GM18498 (cell line): ENCODE measurements around the gene RBBP8NL.

Source experiments
- ATAC-seq: cut with Tn5 transposase; IDR thresholded peaks from one replicate; pipeline ENCODE4 v1.9.1; 2021; ENCODE audit warnings: mild to moderate bottlenecking, moderate library complexity; ENCODE audit not compliant: unreplicated experiment

The RBBP8NL gene

GRCh38 chr20:62365814-62366369 lies 61.4 kb downstream of the RBBP8NL start:
- ATAC-seq: no peak

DNA sequence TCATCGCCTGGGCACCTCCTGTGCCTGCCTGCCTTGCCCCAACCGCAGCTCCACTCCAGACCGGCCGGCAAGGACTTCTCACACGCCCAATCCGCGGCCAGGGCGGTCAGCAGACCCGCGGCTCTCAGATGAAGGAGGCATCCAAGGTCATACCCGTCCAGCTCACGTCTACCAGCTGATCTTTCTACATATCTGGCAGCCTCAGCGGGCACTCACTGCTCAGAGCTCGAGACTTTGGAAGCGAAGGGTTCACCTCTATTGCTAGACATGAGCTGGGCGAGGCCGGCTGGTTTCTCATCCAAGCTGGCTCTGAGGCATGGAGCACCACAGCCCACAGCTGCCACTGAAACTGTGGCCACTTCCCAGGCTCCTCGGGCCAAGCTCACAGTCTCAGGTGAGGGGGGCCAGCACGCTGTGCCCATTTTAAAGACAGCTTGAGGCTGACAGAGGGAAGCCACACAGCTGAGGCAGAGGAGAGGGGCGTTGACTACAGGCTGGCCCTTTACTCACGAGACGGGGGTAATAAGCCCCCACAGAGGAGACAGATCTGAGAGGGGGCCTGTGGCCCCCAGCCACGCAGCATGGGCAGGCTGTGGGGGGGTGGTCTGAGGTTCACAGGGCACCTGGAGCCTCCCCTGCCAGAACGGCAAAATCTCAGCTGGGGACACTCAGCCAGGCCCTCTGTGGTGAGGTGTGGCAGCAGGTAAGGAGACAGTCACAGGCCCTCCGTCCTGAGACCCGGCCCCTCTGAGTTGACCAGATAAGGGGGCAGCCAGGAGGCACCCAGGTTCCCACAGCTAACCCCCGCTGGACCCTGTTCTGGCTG lies 62.2 kb downstream of the RBBP8NL start:
- no peak for ATAC-seq

- no peak for ATAC-seq
These were observed 63.2 kb downstream of the RBBP8NL start for GRCh38 chr20:62363920-62364851.

- no peak for ATAC-seq
These were observed 64.1 kb downstream of the RBBP8NL start for GRCh38 chr20:62362991-62363919.

GRCh38 chr20:62362590-62362940 lies 64.8 kb downstream of the RBBP8NL start:
- ATAC-seq: no peak

DNA sequence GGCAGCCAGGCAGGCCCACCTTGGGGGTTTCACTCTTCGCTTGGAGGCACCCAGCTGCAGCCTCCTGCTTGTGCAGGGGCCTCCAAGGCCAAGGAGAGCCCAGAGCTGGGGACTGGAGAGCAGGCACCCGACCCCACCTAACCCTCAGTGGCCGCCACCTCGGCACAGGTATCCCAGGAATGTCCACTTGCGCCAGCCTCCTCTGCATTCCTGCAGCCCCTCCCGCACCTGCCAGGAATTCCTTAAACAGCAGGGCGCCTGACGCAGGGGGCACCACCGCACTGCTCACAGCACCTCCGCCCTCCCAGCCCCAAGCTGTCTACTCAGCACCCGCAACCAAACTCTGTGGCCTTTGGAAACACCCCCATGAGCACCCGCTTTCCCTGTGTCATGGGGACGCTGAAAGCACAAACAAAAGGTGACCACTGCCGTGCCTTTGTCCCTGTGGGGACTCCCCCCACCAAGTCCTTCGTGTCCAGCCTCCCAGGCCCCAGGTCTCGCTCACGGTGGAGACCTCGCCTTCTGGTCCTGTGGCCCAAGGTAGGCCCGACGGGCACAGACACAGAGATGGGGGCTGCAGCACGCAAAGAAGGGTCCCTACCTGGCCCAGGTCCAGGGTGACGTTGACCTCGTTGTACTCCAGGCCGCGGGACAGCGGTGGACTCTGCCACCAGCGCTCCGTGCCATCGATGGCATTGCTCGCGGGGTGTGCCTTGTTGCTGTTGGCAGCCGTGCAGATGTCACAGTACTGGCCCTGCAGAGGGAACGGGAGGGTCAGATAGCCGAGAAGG lies 65.3 kb downstream of the RBBP8NL start:
- ATAC-seq: no peak

GRCh38 chr20:62360854-62361798 lies 66.2 kb downstream of the RBBP8NL start:
- ATAC-seq: no peak
